Astrocyte (in vitro differentiated cells and primary cell): ENCODE data around the gene MCRS1.

Experiments used
- CTCF ChIP-seq: IDR thresholded peaks from 2 replicates; pipeline ENCODE4 v1.5.1; 2011; ENCODE audit warnings: low read depth, mild to moderate bottlenecking, inconsistent platforms, low read length, moderate library complexity; ENCODE audit not compliant: insufficient read depth
- EZH2 ChIP-seq: IDR thresholded peaks from 2 replicates; pipeline ENCODE4 v1.6.1; 2012; ENCODE audit warnings: mild to moderate bottlenecking, low read length, inconsistent platforms; ENCODE audit not compliant: insufficient read depth

DNA sequence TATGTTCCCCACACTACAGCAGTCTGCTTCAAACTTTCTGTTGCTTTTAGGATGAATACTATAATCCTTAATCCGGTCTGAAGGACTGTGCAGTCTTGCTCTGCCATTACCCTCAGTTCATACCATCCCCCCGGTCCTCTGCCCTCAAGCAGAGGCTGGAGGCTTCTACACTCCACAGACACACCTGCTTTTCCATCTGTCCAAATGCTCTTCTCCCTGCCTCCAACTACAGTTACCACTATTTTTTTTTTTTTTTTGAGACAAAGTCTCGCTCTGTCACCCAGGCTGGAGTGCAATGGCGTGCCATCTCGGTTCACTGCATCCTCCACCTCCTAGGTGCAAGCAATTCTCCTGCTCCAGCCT is 48.4 kb downstream of the MCRS1 start:
- TF ChIP-seq CTCF (no peak), EZH2 (no peak)
